Epithelial cell of esophagus (primary cell): ENCODE measurements around the gene DDX53.

Experiments used
- DNase-seq: peaks from one replicate; pipeline ENCODE4 v3.0.0; 2010; ENCODE audit warnings: low read depth
- H3K4me3 ChIP-seq: 2 replicates; pipeline ENCODE4 v1.5.1; 2011; ENCODE audit warnings: mild to moderate bottlenecking, low read length, control low read depth
- TF ChIP-seq, protein P1 (sequence below): IDR thresholded peaks from 2 replicates; pipeline ENCODE4 v1.5.1; 2011; ENCODE audit warnings: low read depth, mild to moderate bottlenecking, low read length, control low read depth, inconsistent platforms; ENCODE audit not compliant: insufficient read depth; ENCODE audit errors: missing control alignments

Gene DDX53

DNA sequence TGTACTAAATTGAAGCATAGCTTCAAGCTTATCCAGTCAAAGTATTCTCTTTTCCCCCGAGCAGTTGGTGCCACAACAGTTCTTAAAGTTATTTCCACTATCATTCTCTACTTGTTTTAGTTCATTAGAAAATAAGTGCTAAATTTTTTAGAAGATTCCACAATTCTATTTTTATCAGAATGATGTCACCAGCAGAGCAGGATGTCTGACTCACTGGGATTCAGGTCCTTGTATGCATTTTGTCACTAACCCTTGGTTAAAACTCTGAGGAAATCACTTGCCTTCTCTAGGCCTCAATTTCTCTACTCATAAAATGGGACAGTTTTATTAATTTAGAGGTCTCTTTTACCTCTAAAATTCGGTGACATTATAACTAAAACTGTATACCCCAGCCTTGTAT, 3.4 kb downstream of the DDX53 start:
- no peak overlapping the region for H3K4me3 ChIP-seq
- peak; percentile 5 for DNase-seq
- TF ChIP-seq, protein P1, sequence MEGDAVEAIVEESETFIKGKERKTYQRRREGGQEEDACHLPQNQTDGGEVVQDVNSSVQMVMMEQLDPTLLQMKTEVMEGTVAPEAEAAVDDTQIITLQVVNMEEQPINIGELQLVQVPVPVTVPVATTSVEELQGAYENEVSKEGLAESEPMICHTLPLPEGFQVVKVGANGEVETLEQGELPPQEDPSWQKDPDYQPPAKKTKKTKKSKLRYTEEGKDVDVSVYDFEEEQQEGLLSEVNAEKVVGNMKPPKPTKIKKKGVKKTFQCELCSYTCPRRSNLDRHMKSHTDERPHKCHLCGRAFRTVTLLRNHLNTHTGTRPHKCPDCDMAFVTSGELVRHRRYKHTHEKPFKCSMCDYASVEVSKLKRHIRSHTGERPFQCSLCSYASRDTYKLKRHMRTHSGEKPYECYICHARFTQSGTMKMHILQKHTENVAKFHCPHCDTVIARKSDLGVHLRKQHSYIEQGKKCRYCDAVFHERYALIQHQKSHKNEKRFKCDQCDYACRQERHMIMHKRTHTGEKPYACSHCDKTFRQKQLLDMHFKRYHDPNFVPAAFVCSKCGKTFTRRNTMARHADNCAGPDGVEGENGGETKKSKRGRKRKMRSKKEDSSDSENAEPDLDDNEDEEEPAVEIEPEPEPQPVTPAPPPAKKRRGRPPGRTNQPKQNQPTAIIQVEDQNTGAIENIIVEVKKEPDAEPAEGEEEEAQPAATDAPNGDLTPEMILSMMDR, result no peak

DNA sequence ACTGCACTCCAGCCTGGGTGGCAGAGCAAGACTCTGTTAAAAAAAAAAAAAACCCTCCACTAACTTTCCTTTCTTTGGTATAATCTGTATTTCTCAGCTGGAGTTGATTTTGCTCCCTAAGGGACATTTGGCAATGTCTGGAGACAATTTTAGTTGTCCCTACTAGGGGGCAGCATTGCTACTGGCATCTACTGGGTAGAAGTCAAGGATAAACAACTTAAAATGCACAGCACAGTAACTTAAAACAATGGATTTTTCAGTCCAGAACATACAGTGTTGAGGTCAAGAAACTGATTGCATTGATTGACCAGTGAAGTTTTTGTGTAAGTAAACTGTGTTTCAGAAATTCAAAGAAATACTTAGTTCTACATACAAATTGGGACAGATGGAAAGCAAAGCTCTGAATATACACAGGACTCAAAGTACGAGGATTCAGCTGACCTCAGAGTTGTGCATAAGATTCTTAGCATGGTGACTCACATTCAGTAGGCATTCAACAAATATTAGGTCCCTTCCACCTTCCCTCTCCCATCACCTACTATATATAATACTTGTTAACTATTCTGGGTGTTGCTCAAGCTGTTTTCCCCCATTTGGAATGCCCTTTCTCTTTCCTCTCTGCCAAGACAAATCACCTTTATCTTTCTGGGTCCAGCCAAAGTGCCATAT, 8.8 kb downstream of the DDX53 start:
- DNase-seq, result peak; percentile 41
- H3K4me3 ChIP-seq, result no peak overlapping the region
- TF ChIP-seq, protein P1, result peak; percentile 53

DNA sequence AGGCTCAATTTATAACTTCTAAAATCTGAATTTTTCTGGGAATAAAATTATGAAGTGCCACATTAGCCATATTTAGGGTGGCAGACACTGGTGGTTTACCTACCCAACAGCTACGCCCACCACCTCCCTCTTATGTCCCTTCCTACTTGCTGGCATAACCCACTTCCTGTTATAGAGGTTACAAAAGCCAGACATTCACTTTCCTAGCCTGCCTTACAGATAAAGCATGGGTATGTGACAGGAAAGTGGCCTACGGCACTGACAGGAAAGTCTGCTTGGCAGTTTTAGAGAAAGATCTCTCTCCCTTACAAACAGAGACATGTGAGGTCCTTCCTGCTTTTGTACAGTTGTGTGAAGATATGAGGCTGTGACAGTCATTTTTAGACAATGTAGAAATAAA, 12.4 kb downstream of the DDX53 start:
- TF ChIP-seq, protein P1, result no peak
- no peak overlapping the region for H3K4me3 ChIP-seq
- DNase-seq, result no peak

DNA sequence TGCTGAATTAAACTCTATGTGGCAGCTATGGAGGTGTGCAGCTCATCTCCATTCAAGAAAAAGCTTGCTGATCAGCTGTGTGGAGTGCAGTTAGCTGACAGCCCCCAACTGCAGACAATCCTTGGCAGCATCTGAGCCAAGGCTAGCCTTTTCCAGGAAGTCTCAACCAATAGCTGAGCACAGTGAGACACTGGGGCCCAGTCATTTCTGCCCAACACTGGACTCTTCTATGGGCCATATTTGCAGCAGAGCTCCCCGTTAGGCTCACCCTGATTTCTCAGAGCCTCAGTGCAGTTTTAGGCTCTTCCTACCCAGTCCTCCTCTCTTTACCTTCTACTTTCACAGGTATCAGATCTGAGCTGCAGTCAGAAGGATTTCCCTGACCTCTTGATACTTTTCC, 12.9 kb downstream of the DDX53 start:
- TF ChIP-seq, protein P1, result no peak
- no peak for DNase-seq
- no peak overlapping the region for H3K4me3 ChIP-seq

DNA sequence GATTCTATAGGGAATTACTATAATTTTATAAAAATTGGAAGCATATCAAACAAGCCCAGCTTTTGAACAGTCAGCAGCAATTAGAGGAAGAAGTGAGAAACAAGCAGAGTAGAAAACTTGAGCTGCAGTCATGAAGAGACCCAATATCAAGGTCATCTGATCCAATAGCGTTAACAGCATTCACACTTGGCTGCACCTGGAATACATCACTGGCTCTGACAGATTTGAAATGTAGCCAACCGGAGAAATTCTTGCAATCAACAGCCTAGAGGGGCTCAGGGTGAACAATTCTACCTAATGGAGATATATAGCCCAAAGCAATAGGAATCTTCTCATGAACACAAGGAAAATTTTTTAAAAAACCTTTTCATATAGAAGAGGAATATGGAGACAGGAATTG, 13.6 kb downstream of the DDX53 start:
- no peak for DNase-seq
- TF ChIP-seq, protein P1, result no peak
- no peak overlapping the region for H3K4me3 ChIP-seq

DNA sequence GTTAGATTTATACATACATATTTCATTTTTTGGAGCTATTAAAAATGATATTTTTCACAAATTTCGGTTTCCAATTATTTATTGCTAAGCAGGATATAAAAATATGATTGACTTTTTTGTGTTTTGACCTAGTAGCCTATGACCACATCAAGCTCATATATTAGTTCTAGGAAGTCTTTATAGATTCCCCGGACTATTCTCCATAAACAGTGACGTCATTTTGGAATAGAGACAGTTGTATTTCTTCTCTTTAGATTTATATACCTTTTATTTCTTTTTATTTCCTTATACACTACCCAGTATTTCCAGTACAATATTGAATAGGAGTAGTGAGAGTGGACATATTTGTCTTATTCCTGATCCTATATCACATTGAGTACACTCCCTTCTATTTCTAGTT, 31.8 kb downstream of the DDX53 start:
- no peak overlapping the region for H3K4me3 ChIP-seq
- no peak for DNase-seq
- TF ChIP-seq, protein P1, result no peak

DNA sequence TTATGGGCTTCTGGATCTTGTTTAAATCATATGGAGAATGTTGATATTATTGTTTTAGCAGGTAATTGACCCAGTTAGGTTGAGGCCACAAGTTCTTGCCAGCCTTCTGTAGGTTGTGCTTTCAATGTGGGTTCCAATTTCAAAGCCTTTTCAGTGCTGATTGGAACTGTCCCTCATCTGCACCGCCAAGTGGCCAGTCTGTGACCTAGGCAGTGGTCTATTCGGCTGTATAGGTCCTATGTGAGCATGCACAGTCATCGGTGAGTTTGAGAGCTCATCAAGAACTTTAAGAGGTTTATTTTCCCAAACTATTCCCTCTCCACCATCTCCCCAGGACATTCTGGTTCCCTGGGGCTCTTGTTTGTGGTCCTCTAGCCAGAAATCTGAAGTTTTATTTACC, 35.7 kb downstream of the DDX53 start:
- H3K4me3 ChIP-seq, result no peak overlapping the region
- TF ChIP-seq, protein P1, result no peak
- DNase-seq, result no peak
